HS-5 (cell line): Measurements from ENCODE around the gene HOXD10.

Experiments
- DNase-seq: peaks from one replicate; pipeline ENCODE4 v3.0.0-alpha.2; 2012; ENCODE audit warnings: low read depth

Gene HOXD10

GRCh38 chr2:176096243-176096985 is 20.2 kb upstream of the HOXD10 start:
- DNase-seq = no peak

- peak; percentile 60 for DNase-seq
These were observed 19.4 kb upstream of the HOXD10 start for GRCh38 chr2:176096986-176097819.

GRCh38 chr2:176097820-176098365 is 18.7 kb upstream of the HOXD10 start:
- DNase-seq = no peak

GRCh38 chr2:176098366-176099158 is 18.0 kb upstream of the HOXD10 start:
- DNase-seq = no peak

GRCh38 chr2:176099159-176099727 is 17.3 kb upstream of the HOXD10 start:
- no peak for DNase-seq

- no peak for DNase-seq
These were observed 16.6 kb upstream of the HOXD10 start, which contains the start of gene HOXD12 for GRCh38 chr2:176099728-176100546. TSS of gene HOXD12 (plus strand) at chr2:176099795. CDS start at chr2:176099802, 7 bp downstream.

GRCh38 chr2:176100547-176101140 is 15.9 kb upstream of the HOXD10 start:
- no peak for DNase-seq

GRCh38 chr2:176101216-176101830 is 15.3 kb upstream of the HOXD10 start:
- DNase-seq = no peak

GRCh38 chr2:176101842-176102241 is 14.7 kb upstream of the HOXD10 start:
- DNase-seq = no peak

GRCh38 chr2:176102309-176102866 is 14.2 kb upstream of the HOXD10 start:
- no peak for DNase-seq

GRCh38 chr2:176103194-176103593 is 13.4 kb upstream of the HOXD10 start:
- no peak for DNase-seq

GRCh38 chr2:176103742-176104315 is 12.7 kb upstream of the HOXD10 start:
- DNase-seq = no peak

GRCh38 chr2:176104316-176105077 is 12.1 kb upstream of the HOXD10 start:
- no peak for DNase-seq

- no peak for DNase-seq
These were observed 11.4 kb upstream of the HOXD10 start for GRCh38 chr2:176105078-176105729.

- no peak for DNase-seq
These were observed 10.6 kb upstream of the HOXD10 start for GRCh38 chr2:176105730-176106580.

- no peak for DNase-seq
These were observed 9.7 kb upstream of the HOXD10 start, which contains the start of gene HOXD11 for GRCh38 chr2:176106581-176107539. TSS of gene HOXD11 (plus strand) at chr2:176107280. CDS start at chr2:176107356, 76 bp downstream.
